GM19099 (cell line): ENCODE results near the gene IQSEC1.

Experiments used
- POLR2A ChIP-seq: IDR thresholded peaks from 3 replicates; pipeline ENCODE4 v1.6.1; 2011; ENCODE audit warnings: low read depth; ENCODE audit not compliant: insufficient read length; ENCODE audit errors: extremely low read depth

IQSEC1 gene

GRCh38 chr3:12886736-12887135, 186.5 kb downstream of the IQSEC1 start:
- TF ChIP-seq POLR2A, result no peak

GRCh38 chr3:12886106-12886679, 187.0 kb downstream of the IQSEC1 start:
- no peak for TF ChIP-seq POLR2A

DNA sequence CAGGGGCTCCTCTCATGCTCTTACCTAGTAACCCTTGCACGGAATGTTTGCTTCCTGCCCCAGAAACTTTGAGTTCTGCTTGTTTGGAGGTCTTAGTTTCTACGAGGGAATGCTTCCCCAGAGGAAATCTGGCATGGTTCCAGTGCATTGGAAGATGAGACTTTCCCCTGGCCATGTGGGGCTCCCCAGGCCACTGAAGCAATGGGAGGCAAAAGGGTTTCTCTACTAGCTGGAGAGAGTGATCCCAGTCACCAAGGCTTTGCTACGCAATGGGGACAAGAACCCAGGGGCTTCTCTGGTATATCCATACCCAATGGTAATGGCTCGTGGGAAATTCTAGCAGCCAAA, 187.7 kb downstream of the IQSEC1 start:
- TF ChIP-seq POLR2A, result no peak

GRCh38 chr3:12884790-12885582, 188.2 kb downstream of the IQSEC1 start:
- no peak for TF ChIP-seq POLR2A

DNA sequence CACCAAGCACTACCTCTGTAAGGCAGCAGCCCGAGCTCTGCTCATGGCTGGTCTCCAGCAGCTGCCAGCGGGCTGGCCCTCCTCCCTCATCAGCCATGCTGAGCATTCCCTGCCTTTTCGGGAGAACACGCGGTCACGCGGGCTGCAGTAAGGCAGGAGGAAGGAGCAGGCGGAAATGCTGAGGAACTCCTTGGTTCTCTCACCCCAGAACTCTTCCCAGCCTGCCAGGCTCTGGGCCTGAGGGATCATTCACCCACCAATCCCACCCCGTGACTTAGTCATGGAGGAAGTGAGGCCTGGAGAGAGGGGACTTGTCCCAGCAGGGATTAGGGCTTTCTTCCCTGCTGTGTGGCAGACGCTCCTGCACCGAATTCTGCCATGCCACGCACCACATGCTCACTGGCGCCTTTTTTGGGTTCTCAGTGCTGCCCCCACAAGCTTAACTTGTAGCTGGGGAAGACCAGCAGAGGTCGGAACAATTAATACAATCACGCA, 189.0 kb downstream of the IQSEC1 start:
- no peak for TF ChIP-seq POLR2A

DNA sequence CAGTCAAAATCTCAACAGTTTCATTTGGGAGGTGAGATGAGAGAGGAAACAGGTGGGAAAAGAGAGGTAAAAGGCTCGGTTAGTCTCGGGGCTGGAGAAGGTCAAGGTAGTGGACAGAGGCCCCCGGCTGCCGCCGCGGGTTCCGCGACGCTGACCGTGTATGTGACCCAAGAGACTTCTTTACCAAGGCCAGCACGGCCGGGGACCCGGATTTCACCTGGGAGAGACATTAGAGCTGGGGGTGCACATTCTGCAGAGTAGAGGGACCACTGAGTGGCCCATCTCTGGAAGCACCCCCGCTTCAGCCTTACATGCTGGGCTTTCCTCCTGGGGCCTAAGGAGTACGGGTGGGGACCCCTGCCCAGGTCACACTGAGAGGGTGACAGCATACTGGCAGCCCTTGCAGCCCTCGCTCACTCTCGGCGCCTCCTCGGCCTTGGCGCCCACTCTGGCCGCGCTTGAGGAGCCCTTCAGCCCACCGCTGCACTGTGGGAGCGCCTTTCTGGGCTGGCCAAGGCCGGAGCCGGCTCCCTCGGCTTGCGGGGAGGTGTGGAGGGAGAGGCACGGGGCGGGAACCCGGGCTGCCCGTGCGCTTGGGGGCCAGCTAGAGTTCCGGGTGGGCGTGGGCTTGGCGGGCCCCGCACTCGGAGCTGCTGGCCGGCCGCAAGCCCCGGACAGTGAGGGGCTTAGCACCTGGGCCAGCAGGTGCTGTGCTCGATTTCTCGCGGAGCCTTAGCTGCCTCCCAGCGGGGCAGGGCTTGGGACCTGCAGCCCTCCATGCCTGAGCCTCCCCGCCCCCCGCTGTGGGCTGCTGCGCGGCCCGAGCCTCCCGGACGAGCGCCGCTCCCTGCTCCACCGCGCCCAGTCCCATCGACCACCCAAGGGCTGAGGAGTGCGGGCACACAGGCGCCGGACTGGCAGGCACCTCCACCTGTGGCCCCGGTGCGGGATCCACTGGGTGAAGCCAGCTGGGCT, 190.6 kb downstream of the IQSEC1 start:
- no peak for TF ChIP-seq POLR2A

- TF ChIP-seq POLR2A, result no peak
Measured at GRCh38 chr3:12879191-12879815, 193.9 kb downstream of the IQSEC1 start.

DNA sequence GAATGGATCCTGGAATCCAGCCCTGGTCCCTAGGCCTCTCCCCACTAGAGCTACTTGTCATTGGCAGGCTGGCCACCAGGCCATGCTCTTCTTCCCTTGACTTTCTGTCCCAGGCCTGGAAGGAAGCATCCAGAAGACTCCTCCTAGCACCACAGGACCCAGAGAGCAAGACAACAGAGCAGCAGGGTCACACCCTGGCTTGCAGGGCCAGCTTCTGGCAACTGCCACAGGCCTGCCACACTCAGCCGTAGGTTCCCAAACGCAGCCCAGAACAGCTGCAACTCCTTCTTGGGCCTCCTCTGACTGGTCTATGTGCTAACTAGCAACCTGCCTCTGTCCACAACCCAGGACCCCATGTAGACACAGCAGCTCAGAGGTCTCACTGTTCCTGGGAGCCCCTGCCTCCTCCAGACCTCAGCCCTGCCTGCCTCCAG, 195.1 kb downstream of the IQSEC1 start:
- TF ChIP-seq POLR2A, result no peak

DNA sequence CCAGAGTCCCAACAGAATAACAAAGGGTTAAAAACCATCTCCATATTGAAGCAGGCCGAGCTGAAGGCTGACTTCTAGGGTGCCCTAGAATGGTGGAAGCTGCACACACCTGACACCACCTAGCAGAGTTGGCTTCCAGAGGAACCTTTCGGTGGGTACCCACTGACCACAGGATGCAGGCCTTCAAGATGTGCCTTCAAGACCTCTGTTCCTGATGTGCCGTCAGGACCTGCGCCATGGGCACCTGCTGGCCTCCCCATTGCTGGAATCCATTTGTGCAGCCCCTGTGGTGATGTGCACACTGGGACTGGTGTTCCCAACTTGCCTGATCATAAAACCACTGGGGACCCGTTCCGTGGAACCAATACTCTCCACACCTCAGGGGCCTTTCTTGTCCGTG, 196.2 kb downstream of the IQSEC1 start:
- no peak for TF ChIP-seq POLR2A

DNA sequence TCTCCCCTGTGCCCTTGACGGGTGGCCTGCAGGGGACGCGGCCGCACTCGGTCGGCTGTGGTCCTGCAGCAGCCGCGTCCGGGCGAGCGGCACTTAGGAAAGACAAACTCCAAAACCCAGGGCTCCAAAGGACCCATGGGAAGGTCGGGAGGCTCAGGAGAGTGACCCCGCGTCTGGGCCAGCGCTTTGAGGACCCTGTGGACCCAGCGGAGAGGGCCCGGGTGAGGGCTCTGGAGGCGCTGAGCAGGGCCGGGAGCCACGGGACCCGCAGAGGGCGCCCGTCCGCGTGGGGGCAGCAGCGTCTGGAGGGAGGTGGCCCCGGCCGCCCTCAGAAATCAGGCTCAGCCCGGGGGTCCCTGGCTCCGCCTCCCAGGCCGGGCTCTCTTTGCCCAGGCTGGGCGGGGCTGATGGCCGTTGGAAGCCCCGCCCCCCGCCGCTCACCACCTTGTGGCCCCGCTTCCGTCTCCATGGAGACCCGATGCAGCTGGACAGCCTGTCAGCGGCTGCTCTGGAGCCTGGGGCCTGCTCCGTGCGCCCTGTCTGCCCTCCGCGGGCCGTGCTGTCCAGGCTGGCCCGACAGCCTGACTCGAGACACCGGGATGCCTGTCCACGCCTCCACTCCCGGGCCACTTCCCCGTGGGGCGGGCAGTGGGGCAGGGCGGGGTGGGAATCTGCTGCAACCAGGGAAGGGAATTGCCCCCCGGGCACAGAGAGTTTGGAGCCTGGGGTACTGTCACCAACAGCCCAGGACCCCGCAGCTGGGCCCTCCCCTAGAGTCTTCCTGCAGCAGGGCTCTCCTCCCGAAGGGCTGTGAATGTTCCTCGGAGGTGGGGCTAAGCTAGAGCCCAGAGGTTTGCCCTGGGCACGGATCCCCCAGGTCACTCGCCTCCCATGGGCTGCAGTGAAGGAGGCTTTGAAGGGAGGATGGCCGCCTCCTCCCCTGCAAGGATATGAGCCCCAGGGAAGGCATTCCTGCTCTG, 197.1 kb downstream of the IQSEC1 start:
- no peak for TF ChIP-seq POLR2A

DNA sequence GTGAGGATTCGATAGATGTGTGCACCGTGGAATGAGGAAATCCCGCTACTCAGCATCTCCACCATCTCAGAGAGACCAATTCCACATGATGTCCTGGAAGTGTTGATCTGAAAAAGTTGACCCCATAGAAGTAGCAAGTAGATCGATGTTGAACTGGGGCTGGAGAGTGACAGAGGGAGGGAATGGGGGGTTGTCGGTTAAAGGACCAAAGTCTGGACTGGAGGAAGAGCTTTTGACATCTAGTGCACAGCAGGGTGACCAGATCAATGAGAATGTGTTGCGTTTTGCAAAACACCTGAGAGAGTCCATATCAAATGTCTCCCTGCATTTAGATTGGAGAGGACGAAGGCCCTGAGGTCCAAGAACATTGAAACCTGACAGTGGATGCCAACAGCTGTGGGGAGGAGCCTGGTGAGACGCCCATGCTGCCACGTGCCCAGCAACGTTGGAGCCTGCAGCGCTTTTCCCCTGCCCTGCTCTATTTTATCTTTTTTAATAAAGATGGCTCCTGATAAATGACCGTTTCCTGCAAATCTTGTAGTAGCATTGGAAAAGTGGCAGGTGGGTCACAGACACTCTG, 201.7 kb downstream of the IQSEC1 start:
- no peak for TF ChIP-seq POLR2A

GRCh38 chr3:12870942-12871341, 202.3 kb downstream of the IQSEC1 start:
- no peak for TF ChIP-seq POLR2A

DNA sequence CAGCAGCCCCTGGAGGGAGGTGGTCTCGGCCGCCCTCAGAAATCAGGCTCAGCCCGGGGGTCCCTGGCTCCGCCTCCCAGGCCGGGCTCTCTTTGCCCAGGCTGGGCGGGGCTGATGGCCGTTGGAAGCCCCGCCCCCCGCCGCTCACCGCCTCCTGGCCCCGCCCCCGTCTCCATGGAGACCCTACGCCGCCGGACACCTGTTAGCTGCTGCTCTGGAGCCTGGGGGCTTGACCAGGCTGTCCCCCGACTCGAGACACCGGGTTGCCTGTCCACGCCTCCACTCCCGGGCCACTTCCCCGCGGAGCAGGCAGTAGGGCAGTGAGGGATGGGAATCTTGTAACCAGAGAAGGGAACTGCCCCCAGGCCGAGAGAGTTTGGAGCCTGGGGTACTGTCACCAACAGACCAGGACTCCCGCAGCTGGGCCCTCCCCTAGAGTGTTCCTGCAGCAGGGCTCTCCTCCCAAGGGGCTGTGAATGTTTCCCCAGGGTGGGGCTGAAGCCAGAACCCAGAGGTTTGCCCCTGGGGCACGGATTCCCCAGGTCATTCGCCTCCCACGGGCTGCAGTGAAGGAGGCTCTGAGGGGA, 204.1 kb downstream of the IQSEC1 start:
- TF ChIP-seq POLR2A, result no peak
